Nephron (organoid): ENCODE measurements around the gene OR5H6.

Experiments
- H3K27ac Mint-ChIP-seq, 3 experiments: 2 replicates each; pipeline ENCODE4 v1.8.0; 2020; ENCODE audit warnings: mixed read lengths in 3 of 3, mild to moderate bottlenecking in 2 of 3, moderate library complexity in 1 of 3
- H3K27me3 Mint-ChIP-seq: 2 replicates; pipeline ENCODE4 v1.8.0; 2021; ENCODE audit warnings: low read depth, mild to moderate bottlenecking, moderate library complexity, mixed read lengths
- H3K36me3 Mint-ChIP-seq: 2 replicates; pipeline ENCODE4 v1.8.0; 2020; ENCODE audit warnings: low read depth, mixed read lengths
- H3K4me1 Mint-ChIP-seq: 2 replicates; pipeline ENCODE4 v1.8.0; 2020; ENCODE audit warnings: mixed read lengths
- H3K4me3 Mint-ChIP-seq, 3 experiments: 2 replicates each; pipeline ENCODE4 v1.8.0; 2020; ENCODE audit warnings: mild to moderate bottlenecking in 3 of 3, mixed read lengths in 3 of 3, moderate library complexity in 2 of 3
- H3K9me3 Mint-ChIP-seq: 2 replicates; pipeline ENCODE4 v1.8.0; 2020; ENCODE audit warnings: mixed read lengths
- CTCF ChIP-seq, 3 experiments: fragments of 200-600 bp; sonication (generic); IDR thresholded peaks; one replicate each; pipeline ENCODE4 v1.5.0; 2021; ENCODE audit warnings: antibody characterized with exemption in 3 of 3; ENCODE audit not compliant: unreplicated experiment in 3 of 3

OR5H6 gene

DNA sequence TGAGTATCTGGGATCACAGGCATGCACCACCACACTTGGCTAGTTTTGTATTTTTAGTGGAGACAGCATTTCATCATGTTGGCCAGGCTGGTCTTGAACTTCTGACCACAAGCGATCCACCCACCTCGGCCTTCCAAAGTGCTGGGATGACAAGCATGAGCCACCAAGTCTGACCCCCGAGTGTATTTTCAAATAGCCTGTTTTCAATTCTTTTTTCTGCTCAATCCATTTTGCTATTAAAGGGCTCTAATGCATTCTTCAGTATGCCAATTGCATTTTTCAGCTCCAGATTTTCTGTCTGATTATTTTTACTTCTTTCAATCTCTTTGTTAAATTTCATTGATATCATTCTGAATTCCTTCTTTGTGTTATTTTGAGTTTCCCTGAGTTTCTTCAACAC, 5.8 kb downstream of the OR5H6 start:
- TF ChIP-seq CTCF (IDR thresholded peaks at IDR 0.05; ENCODE audit: unreplicated experiment in 3 of 3) = no peak
- no peaks in the 10 kb centered on the region for H3K4me1 Mint-ChIP-seq
- no peaks in the 10 kb centered on the region for H3K27me3 Mint-ChIP-seq
- no peaks in the 10 kb centered on the region for H3K36me3 Mint-ChIP-seq
- no peak overlapping the region for H3K4me3 Mint-ChIP-seq
- H3K9me3 Mint-ChIP-seq = peaks cover 19% of the 10 kb centered on the region
- no peak overlapping the region for H3K27ac Mint-ChIP-seq

GRCh38 chr3:98272126-98272525, 8.1 kb downstream of the OR5H6 start:
- Mint-ChIP-seq H3K27ac (no peak overlapping the region), H3K4me3 (no peak overlapping the region), H3K27me3 (no peaks in the 10 kb centered on the region), H3K4me1 (no peaks in the 10 kb centered on the region), H3K36me3 (no peaks in the 10 kb centered on the region), H3K9me3 (peaks cover 19% of the 10 kb centered on the region)
- TF ChIP-seq CTCF (IDR thresholded peaks at IDR 0.05; ENCODE audit: unreplicated experiment in 3 of 3) = no peak

- Mint-ChIP-seq H3K4me1 (no peaks in the 10 kb centered on the region), H3K4me3 (no peak overlapping the region), H3K36me3 (no peaks in the 10 kb centered on the region), H3K9me3 (peaks cover 11% of the 10 kb centered on the region), H3K27ac (no peak overlapping the region), H3K27me3 (peaks cover 3% of the 10 kb centered on the region)
- no peak for TF ChIP-seq CTCF (IDR thresholded peaks at IDR 0.05; ENCODE audit: unreplicated experiment in 3 of 3)
Measured at GRCh38 chr3:98274914-98275313, 10.9 kb downstream of the OR5H6 start.

DNA sequence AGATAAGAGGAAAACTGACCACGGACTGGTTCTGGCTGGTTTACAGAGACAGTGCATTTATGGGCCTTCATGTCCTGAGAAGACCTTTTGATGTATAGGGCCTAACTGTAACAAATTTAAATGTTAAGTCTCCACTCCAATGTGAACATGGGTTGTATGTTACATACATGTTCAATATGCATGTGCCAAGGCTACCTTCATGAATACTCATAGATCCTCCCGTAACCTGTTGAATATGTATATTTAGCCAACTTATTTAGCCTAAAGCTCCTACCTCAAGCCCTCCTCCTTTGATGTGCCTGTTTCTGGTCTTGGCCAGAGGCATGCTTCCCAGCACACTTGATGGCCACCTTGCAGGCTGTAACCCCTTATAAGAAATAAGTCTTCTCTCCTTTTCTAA, 18.2 kb downstream of the OR5H6 start, which contains the start of gene OR5H2:
Gene OR5H2 (plus strand): TSS at position 301 of the 400 bp plus-strand sequence. CDS start 398 bp downstream, outside the sequence.
- Mint-ChIP-seq H3K27ac (no peak within 1 kb of the TSS), H3K27me3 (peaks cover 3% of the 10 kb centered on the region), H3K36me3 (no peaks in the 10 kb centered on the region), H3K4me3 (no peak within 1 kb of the TSS), H3K4me1 (no peaks in the 10 kb centered on the region), H3K9me3 (no peaks in the 10 kb centered on the region)
- no peak for TF ChIP-seq CTCF (IDR thresholded peaks at IDR 0.05; ENCODE audit: unreplicated experiment in 3 of 3)

DNA sequence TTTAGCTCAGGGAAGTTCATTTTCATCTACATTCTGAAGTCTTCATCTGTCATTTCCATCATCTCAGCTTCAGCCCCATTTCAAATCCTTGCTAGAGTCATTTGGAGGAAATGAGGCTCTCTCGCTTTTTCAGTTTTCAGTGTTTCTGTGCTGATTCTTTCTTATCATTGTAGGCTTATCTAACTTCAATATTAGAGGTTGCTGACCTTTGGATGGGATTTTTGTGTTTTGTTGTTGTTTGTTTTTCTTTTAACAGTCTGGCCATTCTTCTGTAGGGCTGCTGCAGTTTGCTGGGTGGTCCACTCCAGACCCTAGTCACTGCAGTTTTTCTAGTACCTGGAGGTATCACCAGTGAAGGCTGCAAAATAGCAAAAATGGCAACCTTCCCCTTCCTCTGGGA, 26.9 kb downstream of the OR5H6 start:
- no peaks in the 10 kb centered on the region for H3K4me1 Mint-ChIP-seq
- H3K27me3 Mint-ChIP-seq = no peaks in the 10 kb centered on the region
- peaks cover 2% of the 10 kb centered on the region for H3K9me3 Mint-ChIP-seq
- no peak for TF ChIP-seq CTCF (IDR thresholded peaks at IDR 0.05; ENCODE audit: unreplicated experiment in 3 of 3)
- H3K36me3 Mint-ChIP-seq = no peaks in the 10 kb centered on the region
- H3K27ac Mint-ChIP-seq = no peak overlapping the region
- no peak overlapping the region for H3K4me3 Mint-ChIP-seq

DNA sequence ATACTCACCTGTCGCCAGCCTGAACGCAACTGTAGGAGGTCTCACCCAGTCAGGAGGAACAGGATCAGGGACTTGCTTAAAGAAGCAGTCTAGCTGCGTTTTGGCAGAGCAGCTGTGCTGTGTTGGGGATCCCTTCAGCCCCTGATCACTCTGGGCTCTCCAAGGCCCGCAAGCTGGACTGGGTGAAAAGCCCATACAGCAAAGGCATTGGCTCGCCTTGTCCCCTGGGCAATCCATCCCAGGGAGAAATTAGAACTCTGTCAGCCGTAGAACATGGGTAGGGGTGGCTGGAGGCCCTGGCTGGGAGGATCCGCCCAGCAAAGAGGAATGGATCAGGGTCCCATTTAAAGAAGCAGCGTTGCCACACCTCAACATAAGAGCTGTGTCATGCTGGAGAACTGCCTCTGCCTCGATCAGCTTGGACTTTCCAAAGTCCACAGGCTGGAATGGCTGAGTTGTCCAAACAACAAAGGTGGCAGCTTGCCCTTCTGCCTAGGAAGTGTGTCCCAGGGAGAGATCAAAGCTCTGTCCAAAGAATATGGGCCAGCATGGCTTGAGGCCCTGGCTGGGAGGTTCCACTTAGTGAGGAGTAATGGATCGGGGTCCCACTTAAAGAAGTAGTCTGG, 27.4 kb downstream of the OR5H6 start:
- Mint-ChIP-seq H3K36me3 (no peaks in the 10 kb centered on the region), H3K27me3 (no peaks in the 10 kb centered on the region), H3K27ac (no peak overlapping the region), H3K9me3 (peaks cover 2% of the 10 kb centered on the region), H3K4me3 (no peak overlapping the region), H3K4me1 (no peaks in the 10 kb centered on the region)
- no peak for TF ChIP-seq CTCF (IDR thresholded peaks at IDR 0.05; ENCODE audit: unreplicated experiment in 3 of 3)
